Mononuclear cell (primary cell): Measurements from ENCODE around the gene LAMA2. TPM values are rescaled to one million over a fixed set of nuclear protein-coding genes. Genes with fewer than 3 reads are reported as not detected.
"Not testable (repeated sequence)": the region's sequence is repeated elsewhere in the genome, so short reads cannot be mapped to it uniquely, and the experiment has no call there.

Experiments used
- H3K27me3 ChIP-seq: 2 replicates; pipeline ENCODE4 v1.6.0; 2011; ENCODE audit warnings: low read length, control low read depth; ENCODE audit not compliant: insufficient read depth
- H3K4me1 ChIP-seq: 2 replicates; pipeline ENCODE4 v1.5.1; 2011; ENCODE audit warnings: mild to moderate bottlenecking, low read length, control low read depth; ENCODE audit not compliant: insufficient read depth
- H3K4me3 ChIP-seq: 2 replicates; pipeline ENCODE4 v1.5.1; 2011; ENCODE audit warnings: mild to moderate bottlenecking, low read length, moderate library complexity
- H3K9me3 ChIP-seq: 2 replicates; pipeline ENCODE4 v1.5.1; 2011; ENCODE audit warnings: low read depth, mild to moderate bottlenecking, control low read depth, low read length
- total RNA-seq: library from RNA; depleted of rRNA; stranded (reverse); fragments of >200 nt; gene quantifications from one replicate; pipeline ENCODE4 v1.2.3, GENCODE V29; 2012

The LAMA2 gene
- total RNA-seq, 1 donor: 0.63 TPM

DNA sequence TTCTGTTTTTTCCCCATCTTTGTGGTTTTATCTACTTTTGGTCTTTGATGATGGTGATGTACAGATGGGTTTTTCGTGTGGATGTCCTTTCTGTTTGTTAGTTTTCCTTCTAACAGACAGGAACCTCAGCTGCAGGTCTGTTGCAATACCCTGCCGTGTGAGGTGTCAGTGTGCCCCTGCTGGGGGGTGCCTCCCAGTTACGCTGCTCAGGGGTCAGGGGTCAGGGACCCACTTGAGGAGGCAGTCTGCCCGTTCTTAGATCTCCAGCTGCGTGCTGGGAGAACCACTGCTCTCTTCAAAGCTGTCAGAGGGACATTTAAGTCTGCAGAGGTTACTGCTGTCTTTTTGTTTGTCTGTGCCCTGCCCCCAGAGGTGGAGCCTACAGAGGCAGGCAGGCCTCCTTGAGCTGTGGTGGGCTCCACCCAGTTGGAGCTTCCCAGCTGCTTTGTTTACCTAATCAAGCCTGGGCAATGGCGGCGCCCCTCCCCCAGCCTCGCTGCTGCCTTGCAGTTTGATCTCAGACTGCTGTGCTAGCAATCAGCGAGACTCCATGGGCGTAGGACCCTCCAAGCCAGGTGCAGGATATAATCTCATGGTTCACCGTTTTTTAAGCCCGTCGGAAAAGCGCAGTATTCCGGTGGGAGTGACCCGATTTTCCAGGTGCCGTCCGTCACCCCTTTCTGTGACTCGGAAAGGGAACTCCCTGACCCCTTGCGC is 289.5 kb downstream of the LAMA2 start:
- not testable (repeated sequence) for H3K4me3 ChIP-seq, H3K9me3 ChIP-seq, H3K4me1 ChIP-seq
- H3K27me3 ChIP-seq: peaks cover 12% of the 10 kb centered on the region

- Histone ChIP-seq H3K9me3 (no peaks in the 10 kb centered on the region), H3K4me3 (no peak overlapping the region), H3K4me1 (no peaks in the 10 kb centered on the region), H3K27me3 (peaks cover 18% of the 10 kb centered on the region)
These were observed 292.1 kb downstream of the LAMA2 start for GRCh38 chr6:129175066-129175465.

DNA sequence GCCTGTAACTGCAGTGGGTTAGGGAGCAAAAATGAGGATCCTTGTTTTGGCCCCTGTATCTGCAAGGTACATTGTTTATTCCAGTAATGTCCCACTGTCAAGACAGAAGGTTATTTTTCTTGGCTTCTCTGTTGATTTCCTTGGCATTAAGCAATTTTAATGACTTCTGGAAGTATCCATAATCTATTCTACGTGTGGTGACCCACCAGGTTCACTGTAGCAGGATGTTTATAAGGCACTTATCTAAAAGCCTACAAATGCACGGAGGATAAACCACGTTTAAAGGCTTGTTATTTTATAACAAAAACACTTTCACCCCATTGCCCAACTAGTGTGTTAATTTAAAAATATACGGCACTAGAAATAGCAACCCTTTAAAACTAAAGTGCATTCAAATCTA is 294.9 kb downstream of the LAMA2 start:
- Histone ChIP-seq H3K9me3 (no peaks in the 10 kb centered on the region), H3K27me3 (peaks cover 18% of the 10 kb centered on the region)

DNA sequence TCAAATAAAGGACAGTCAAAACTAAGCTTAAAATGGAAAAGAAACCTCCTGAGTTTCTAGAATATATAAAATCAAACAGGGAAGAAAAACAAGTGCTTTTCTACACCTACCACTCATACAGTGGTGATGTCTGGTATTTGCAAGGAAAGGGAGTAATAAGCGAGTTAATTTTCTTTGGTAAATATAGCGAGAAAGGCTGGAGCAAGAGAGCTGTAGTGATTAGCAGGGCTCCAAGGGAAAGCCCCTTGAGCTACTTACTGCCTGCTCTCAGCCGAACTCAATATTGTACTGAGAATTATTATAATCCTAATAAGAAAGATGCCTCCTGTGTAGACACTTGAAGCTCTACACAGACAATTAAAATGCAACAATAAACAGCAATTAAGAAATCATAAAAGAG is 296.3 kb downstream of the LAMA2 start:
- H3K4me3 ChIP-seq: no peak overlapping the region
- peaks cover 18% of the 10 kb centered on the region for H3K27me3 ChIP-seq
- no peaks in the 10 kb centered on the region for H3K9me3 ChIP-seq
- H3K4me1 ChIP-seq: no peaks in the 10 kb centered on the region

More for the DNA sequence above, 294.9 kb downstream of the LAMA2 start:
- no peaks in the 10 kb centered on the region for H3K4me1 ChIP-seq
- no peak overlapping the region for H3K4me3 ChIP-seq

- Histone ChIP-seq H3K4me1 (no peaks in the 10 kb centered on the region), H3K4me3 (no peak overlapping the region), H3K9me3 (no peaks in the 10 kb centered on the region), H3K27me3 (peaks cover 12% of the 10 kb centered on the region)
These were observed 298.1 kb downstream of the LAMA2 start for GRCh38 chr6:129181001-129181400.

DNA sequence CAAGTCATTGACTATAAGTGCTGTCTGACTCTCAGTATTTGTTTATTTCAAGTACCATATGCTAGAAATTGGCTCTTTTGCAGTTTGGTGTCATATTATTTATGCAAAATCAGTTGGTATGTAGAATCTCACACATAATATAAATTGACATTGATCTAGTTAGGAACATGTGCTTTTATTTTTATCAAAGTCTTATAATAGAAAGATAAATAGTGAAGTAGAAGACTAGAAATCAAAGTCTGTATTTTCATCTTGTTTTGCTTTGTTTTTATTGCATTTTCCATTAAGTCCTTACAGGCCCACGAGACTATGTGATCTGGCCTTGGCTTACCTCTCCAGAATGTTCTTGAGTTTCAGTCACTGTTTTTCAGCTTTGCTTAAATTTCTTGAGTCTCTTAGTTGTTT is 300.3 kb downstream of the LAMA2 start:
- Histone ChIP-seq H3K4me3 (no peak overlapping the region), H3K9me3 (no peaks in the 10 kb centered on the region), H3K4me1 (no peaks in the 10 kb centered on the region), H3K27me3 (no peaks in the 10 kb centered on the region)

DNA sequence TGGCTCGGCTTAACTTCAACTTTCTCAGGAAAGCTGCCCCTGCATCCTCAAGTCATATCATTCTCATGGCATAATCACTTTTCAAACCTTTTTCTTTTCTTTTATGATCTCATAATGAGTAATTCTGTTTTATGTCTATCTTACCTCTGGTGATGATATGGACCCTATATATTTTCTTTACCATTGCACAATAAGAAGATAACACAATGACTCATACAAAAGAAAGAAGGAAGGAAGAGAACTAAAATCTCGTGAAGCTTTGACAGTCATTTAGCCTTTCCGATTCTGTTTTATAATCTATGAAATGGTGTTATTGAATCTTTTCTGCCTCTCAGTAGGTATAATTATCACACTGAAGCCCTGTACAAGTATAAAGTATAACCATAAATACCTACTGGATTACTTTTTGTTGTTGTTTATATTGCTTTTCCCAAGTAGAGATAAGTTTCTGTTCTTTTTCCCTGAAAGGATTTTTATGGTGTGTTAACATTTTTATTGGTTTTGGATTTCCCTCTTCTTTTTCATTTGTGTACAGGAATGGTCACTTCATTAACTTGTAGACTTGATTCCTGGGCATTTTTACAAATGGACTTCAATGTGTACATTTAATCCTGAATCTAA is 300.9 kb downstream of the LAMA2 start:
- Histone ChIP-seq H3K4me1 (no peaks in the 10 kb centered on the region), H3K27me3 (no peaks in the 10 kb centered on the region), H3K9me3 (no peaks in the 10 kb centered on the region), H3K4me3 (no peak overlapping the region)

DNA sequence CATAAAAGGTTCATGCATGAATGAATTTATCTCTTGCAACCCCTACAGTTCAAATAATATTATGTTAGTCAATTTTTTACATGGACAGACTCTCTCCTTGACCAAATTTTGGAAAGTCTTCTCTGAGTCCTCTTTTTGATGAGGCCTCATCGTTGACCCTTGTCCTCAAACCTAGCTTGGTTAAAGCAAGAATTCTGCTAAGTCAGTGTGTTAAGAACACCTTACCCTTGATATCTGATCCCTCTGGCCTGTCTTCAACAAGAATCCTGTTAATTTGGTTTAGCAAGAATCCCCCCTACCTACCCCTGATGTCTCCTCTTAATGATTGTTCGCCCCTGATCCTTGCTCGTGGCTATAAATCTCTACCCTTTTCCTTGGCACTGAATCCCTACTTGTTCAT is 301.4 kb downstream of the LAMA2 start:
- Histone ChIP-seq H3K4me3 (no peak overlapping the region), H3K9me3 (no peaks in the 10 kb centered on the region), H3K4me1 (no peaks in the 10 kb centered on the region), H3K27me3 (no peaks in the 10 kb centered on the region)

DNA sequence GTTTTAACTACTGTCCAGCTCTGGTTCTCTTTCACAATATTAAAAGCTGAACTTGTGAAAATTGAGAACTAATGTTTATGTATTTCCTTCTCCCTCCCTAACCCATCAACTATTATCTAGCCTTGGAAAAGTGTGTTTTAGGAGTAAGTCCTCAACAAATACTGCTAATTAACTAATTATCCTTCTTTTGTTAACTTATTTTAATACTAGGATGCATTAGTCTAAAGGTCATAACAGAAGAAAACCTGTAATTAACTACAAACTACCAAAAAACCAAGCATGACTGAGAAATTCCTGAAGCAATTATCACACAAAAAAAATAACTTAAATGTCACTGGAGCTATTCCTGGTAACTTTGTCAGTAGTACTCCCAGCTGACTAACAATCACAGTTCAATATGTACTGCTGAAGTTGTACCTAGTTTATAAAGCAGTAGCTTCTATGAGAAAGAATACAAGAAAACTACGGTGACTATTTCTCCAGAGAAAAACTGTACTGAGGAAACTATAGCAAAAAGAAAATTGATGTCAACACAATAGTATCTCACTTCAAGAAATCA is 301.9 kb downstream of the LAMA2 start:
- no peaks in the 10 kb centered on the region for H3K4me1 ChIP-seq
- no peaks in the 10 kb centered on the region for H3K9me3 ChIP-seq
- H3K27me3 ChIP-seq: no peaks in the 10 kb centered on the region
- no peak overlapping the region for H3K4me3 ChIP-seq

DNA sequence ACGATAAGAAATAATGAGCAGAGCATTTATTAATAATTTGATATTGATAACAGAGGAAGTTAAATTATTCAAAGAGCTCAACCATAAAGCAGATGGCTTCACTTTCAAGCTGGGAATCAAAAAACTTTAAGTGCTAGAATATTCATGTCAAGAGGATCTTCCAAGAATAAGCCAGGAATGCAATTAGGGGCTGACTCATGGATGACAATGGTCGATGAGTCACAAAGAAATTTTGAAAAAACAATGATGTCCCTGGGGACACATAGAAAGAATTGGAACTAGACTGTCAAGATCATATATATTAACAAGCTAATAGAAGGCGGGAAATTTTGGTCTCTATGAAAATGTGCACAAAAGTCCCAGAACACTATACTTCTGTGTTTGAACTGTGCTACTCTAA is 304.1 kb downstream of the LAMA2 start:
- Histone ChIP-seq H3K27me3 (no peaks in the 10 kb centered on the region), H3K4me1 (no peaks in the 10 kb centered on the region), H3K9me3 (no peaks in the 10 kb centered on the region), H3K4me3 (no peak overlapping the region)

GRCh38 chr6:129188306-129188705 is 305.4 kb downstream of the LAMA2 start:
- no peaks in the 10 kb centered on the region for H3K9me3 ChIP-seq
- no peaks in the 10 kb centered on the region for H3K27me3 ChIP-seq
- H3K4me3 ChIP-seq: no peak overlapping the region
- H3K4me1 ChIP-seq: no peaks in the 10 kb centered on the region

DNA sequence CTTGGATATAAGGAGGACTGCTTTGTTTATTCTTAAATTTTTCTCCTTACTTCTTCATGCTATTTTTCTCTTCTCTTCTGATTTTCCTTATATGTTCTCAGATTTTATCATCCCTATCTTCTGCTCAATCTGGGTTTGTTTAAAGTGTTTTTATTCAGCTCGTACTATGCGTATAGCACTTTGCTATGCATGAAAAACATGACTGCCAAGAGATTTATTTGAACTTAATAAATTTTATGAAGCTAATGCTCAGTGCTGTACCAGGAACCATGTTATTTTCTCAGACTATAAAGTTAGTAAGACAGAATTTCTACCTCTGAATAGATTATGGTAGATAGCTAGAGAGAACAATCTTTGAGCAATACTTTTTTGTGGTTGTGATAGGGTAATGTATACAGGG is 305.9 kb downstream of the LAMA2 start:
- Histone ChIP-seq H3K9me3 (no peaks in the 10 kb centered on the region), H3K4me1 (no peaks in the 10 kb centered on the region), H3K27me3 (no peaks in the 10 kb centered on the region), H3K4me3 (no peak overlapping the region)

GRCh38 chr6:129189266-129189665 is 306.3 kb downstream of the LAMA2 start:
- Histone ChIP-seq H3K9me3 (no peaks in the 10 kb centered on the region), H3K27me3 (no peaks in the 10 kb centered on the region), H3K4me1 (no peaks in the 10 kb centered on the region), H3K4me3 (no peak overlapping the region)

DNA sequence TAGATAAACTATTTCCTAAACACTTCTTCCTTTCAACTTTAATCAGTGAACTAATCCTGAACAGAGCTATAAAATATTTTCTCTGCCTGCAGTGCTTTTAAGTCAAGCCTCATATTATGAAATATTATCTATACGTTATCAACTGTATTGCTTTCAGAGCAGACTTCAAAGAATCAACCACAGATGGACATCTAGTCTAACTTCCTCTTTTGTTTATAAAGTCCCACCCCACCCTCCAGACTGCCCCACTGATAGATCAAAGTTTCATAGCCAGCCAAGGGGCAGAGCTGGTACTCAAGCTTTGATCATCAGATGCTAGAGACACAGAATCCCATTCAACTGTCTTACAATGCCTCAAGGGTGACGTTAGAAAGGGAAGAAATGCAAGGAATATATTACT is 308.3 kb downstream of the LAMA2 start:
- no peaks in the 10 kb centered on the region for H3K4me1 ChIP-seq
- H3K4me3 ChIP-seq: no peak overlapping the region
- H3K9me3 ChIP-seq: no peaks in the 10 kb centered on the region
- H3K27me3 ChIP-seq: no peaks in the 10 kb centered on the region

DNA sequence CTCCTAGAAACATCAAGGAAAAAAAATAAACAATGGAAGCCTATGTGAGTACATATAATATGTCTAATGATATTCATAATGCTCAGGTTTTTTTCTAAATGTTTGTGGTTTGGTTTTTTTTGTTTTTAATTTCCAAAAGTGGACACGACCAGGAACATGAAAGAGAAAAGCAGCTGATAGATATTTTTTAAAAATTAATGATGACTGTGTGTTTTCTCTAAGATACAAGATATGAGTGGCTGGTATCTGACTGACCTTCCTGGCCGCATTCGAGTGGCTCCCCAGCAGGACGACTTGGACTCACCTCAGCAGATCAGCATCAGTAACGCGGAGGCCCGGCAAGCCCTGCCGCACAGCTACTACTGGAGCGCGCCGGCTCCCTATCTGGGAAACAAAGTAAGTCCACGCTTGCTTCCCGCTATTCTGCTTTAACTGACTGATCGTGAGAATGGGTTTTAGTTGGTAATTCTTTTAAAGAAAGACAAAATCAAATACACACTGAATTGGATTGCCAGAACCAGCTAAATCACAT is 309.6 kb downstream of the LAMA2 start:
- Histone ChIP-seq H3K4me1 (no peaks in the 10 kb centered on the region), H3K9me3 (no peaks in the 10 kb centered on the region), H3K4me3 (no peak overlapping the region), H3K27me3 (no peaks in the 10 kb centered on the region)
